ENCODE measurements around the gene CTNNA2. TPM values are rescaled to one million over a fixed set of nuclear protein-coding genes. Genes with fewer than 3 reads are reported as not detected.

The CTNNA2 gene
- total RNA-seq, 1 experiment from 2014 or later = 5.5 TPM

DNA sequence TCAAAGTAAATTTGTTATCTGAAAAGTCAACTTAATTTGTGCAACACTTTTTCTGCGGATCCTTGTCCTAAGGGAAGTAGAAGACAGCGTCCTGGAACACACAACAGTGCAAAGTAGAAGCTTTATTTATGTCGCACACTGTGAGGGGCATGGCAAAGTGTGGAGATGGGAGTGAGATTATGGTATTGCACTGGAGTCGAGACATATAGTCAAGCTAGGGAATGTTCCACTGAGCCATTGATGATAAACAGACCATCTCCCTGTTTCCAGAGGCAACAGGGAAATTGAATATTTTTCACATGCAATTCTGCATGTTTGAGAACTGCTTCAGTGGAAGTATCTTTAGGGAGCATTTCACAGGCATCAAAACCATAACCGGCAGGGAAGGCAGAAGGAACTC, 745.5 kb downstream of the CTNNA2 start:
- H3K4ac ChIP-seq (ENCODE audit: low read depth, low read length) = no peak overlapping the region
- H2BK5ac ChIP-seq (ENCODE audit: insufficient read length, low read length) = no peak overlapping the region
- no peak overlapping the region for H3K23ac ChIP-seq (ENCODE audit: insufficient read length, low read depth, low read length)
- no peaks in the 10 kb centered on the region for H4K20me1 ChIP-seq (ENCODE audit: control insufficient read depth, insufficient read depth, insufficient read length)
- no peak overlapping the region for H3K27ac Mint-ChIP-seq
- H2BK15ac ChIP-seq (ENCODE audit: low read depth, low read length) = no peak overlapping the region
- no peak overlapping the region for H2BK20ac ChIP-seq (ENCODE audit: low read depth, low read length, poor library complexity, severe bottlenecking)
- H3K27ac ChIP-seq (ENCODE audit: insufficient read length, low read depth, low read length) = no peak overlapping the region
- no peaks in the 10 kb centered on the region for H3K9me3 Mint-ChIP-seq
- no peak overlapping the region for H2AFZ ChIP-seq (ENCODE audit: low read length)
- no peaks in the 10 kb centered on the region for H3K4me1 ChIP-seq (ENCODE audit: insufficient read depth, low read length)
- WGBS (ENCODE audit: extremely low coverage, insufficient read length, low lambda C conversion rate) = no CpG with 5 or more reads among the region's 5 CpGs
- H2BK120ac ChIP-seq (ENCODE audit: low read depth, low read length, poor library complexity, severe bottlenecking) = no peak overlapping the region
- no peaks in the 10 kb centered on the region for H3K36me3 Mint-ChIP-seq (ENCODE audit: insufficient read depth in 1 of 3, low read depth in 3 of 3)
- H3K23me2 ChIP-seq (ENCODE audit: insufficient read length, low read depth, low read length, poor library complexity, severe bottlenecking) = no peaks in the 10 kb centered on the region
- H3K9ac ChIP-seq (ENCODE audit: extremely low read depth, insufficient read length, low read length) = no peak overlapping the region
- no peak overlapping the region for H3K14ac ChIP-seq (ENCODE audit: insufficient read depth, low read length)
- H3K79me2 ChIP-seq (ENCODE audit: insufficient read depth, low read length) = no peaks in the 10 kb centered on the region
- H3K4me2 ChIP-seq (ENCODE audit: insufficient read depth, insufficient read length, low read length) = no peak overlapping the region
- no peak overlapping the region for H3K18ac ChIP-seq (ENCODE audit: insufficient read length, low read depth, low read length)
- H3K56ac ChIP-seq (ENCODE audit: insufficient read length, low read depth, low read length) = no peak overlapping the region
- H4K5ac ChIP-seq (ENCODE audit: insufficient read length, low read depth, low read length) = no peak overlapping the region
- no peak for DNase-seq
- no peak overlapping the region for H3K4me3 Mint-ChIP-seq
- no peaks in the 10 kb centered on the region for H3K9me3 ChIP-seq (ENCODE audit: control insufficient read depth, low read depth, low read length)
- H3K79me1 ChIP-seq (ENCODE audit: insufficient read depth, low read depth, low read length, poor library complexity, severe bottlenecking) = no peaks in the 10 kb centered on the region
- H3K27me3 Mint-ChIP-seq (ENCODE audit: low read depth) = no peaks in the 10 kb centered on the region
- H2BK12ac ChIP-seq (ENCODE audit: insufficient read length, low read depth, low read length) = no peak overlapping the region
- no peak overlapping the region for H3T11ph ChIP-seq (ENCODE audit: low read length)
- H4K8ac ChIP-seq (replicated peaks; ENCODE audit: insufficient read length, low read depth, low read length) = no peak overlapping the region
- no peak overlapping the region for H2AK5ac ChIP-seq (ENCODE audit: insufficient read length, low read length)
- no peaks in the 10 kb centered on the region for H3K27me3 ChIP-seq (ENCODE audit: insufficient read depth, low read length)
- peaks cover 2 to 4% of the 10 kb centered on the region in 2 experiments; a peak in 3 of 4 replicates for H3K4me1 Mint-ChIP-seq
- no peak for TF ChIP-seq CTCF (conservative IDR thresholded peaks at IDR 0.05)
- H4K91ac ChIP-seq (ENCODE audit: insufficient read length, low read depth, low read length) = no peak overlapping the region

Data from H9 (cell line).